Spleen (tissue), 11 donors: Measurements from ENCODE around the gene ADGRB2. TPM values are rescaled to one million over a fixed set of nuclear protein-coding genes. Genes with fewer than 3 reads are reported as not detected.

ENCODE experiments used
- DNase-seq: peaks from one replicate; pipeline ENCODE4 v3.0.0-alpha.2; 2020
- H3K27ac ChIP-seq, 8 donors: fragments of 200-600 bp; sonication (generic) in 7 of 8; 1 replicate in 4 of 8; 2 replicates in 4 of 8; pipeline versions ENCODE4 v1.5.0 to v1.8.0; 2016 to 2021; ENCODE audit warnings: inconsistent platforms in 4 of 8, mild to moderate bottlenecking in 4 of 8, moderate library complexity in 1 of 8
- H3K27me3 ChIP-seq, 7 donors: fragments of 200-600 bp; sonication (generic) in 6 of 7; replicated peaks in 1 of 7; 1 replicate in 4 of 7; 2 replicates in 3 of 7; pipeline versions ENCODE4 v1.5.0 to v1.8.0; 2016 to 2021; ENCODE audit warnings: inconsistent platforms in 3 of 7, mild to moderate bottlenecking in 1 of 7
- H3K36me3 ChIP-seq, 6 donors: fragments of 200-600 bp; sonication (generic) in 5 of 6; 1 replicate in 4 of 6; 2 replicates in 2 of 6; pipeline versions ENCODE4 v1.5.0 to v1.8.0; 2016 to 2021; ENCODE audit warnings: inconsistent platforms in 2 of 6
- H3K4me1 ChIP-seq, 6 donors: fragments of 200-600 bp; sonication (generic) in 5 of 6; 1 replicate in 3 of 6; 2 replicates in 3 of 6; pipeline versions ENCODE4 v1.5.0 to v1.8.0; 2016 to 2021; ENCODE audit warnings: inconsistent platforms in 3 of 6
- H3K4me3 ChIP-seq, 8 donors: fragments of 200-600 bp; sonication (generic) in 7 of 8; 1 replicate in 4 of 8; 2 replicates in 4 of 8; pipeline versions ENCODE4 v1.5.0 to v1.8.0; 2016 to 2021; ENCODE audit warnings: inconsistent platforms in 4 of 8, mild to moderate bottlenecking in 4 of 8, moderate library complexity in 2 of 8
- H3K9me3 ChIP-seq, 8 donors: fragments of 200-600 bp; sonication (generic) in 7 of 8; 1 replicate in 4 of 8; 2 replicates in 4 of 8; pipeline versions ENCODE4 v1.5.0 to v1.8.0; 2016 to 2021; ENCODE audit warnings: inconsistent platforms in 4 of 8
- CTCF ChIP-seq, 11 experiments: fragments of 200-600 bp in 7 of 11; fragments of 450-650 bp in 4 of 11; sonication (generic) in 4 of 11; IDR thresholded peaks in 8 of 11; conservative IDR thresholded peaks in 3 of 11; 1 replicate in 7 of 11; 2 replicates in 4 of 11; pipeline versions ENCODE4 v1.4.0 to v1.8.0; 2016 to 2021; ENCODE audit warnings: antibody characterized with exemption in 11 of 11, inconsistent platforms in 4 of 11, mild to moderate bottlenecking in 1 of 11
- POLR2A ChIP-seq, 3 donors: fragments of 450-650 bp; IDR thresholded peaks; one replicate each; pipeline ENCODE4 v1.5.1; 2017; ENCODE audit warnings: antibody characterized with exemption in 3 of 3, mild to moderate bottlenecking in 1 of 3
- POLR2AphosphoS5 ChIP-seq, 3 donors: sonication (generic); formaldehyde crosslinking; IDR thresholded peaks; one replicate each; pipeline ENCODE4 v1.5.1; 2017; ENCODE audit warnings: antibody characterized with exemption in 3 of 3
- WGBS, 5 donors: extraction: QIAGEN DNeasy Blood & Tissue Kit in 3 of 5; methylation state at CpG; one replicate each; pipeline versions ENCODE4 v1.1.5 to v1.1.7; 2013 to 2018; 5-methylcytosine and 5-hydroxymethylcytosine counted together
- intact Hi-C: fragments of 100-400 bp; cut with DNase I; formaldehyde crosslinking; loops from one replicate; pipeline ENCODE4 v1.15.0; 2023; ENCODE audit warnings: low total_unique reads
- polyA plus RNA-seq, 3 donors: library from polyadenylated mRNA; stranded (reverse); fragments of 200-250 nt; gene quantifications; one replicate each; pipeline ENCODE4 v1.2.1, GENCODE V29; 2013
- total RNA-seq, 7 donors: library from RNA; depleted of rRNA in 3 of 7; stranded (reverse); fragments of >200 nt in 3 of 7; fragmentation: NEBNext Ultra II Directional in 4 of 7; extraction: Animal tissue kit (Norgen Biotek cat#: 25700) in 4 of 7; gene quantifications; one replicate each; pipeline versions ENCODE4 v1.1.0 to v1.2.1, GENCODE V29; 2016 to 2021
- donor health status: healthy with polysubstance abuse.
- donor health status: DM: no; HTN: no; CAD: no; lungs with moderate emphysema.
- donor health status: DM: no; HTN: no; CAD: no.
- donor health status: Bipolar disorder and iron deficiency.
- donor health status: healthy.
- donor health status: DM: no; HTN: no; CAD: no.
- donor health status: DM: yes; HTN: yes; CAD: no.

ADGRB2 gene
- total and polyA plus RNA-seq, 10 donors: 0.52 to 5.1 (median 1.5) TPM

GRCh38 chr1:31803610-31804009, 39.5 kb upstream of the ADGRB2 start:
- Histone ChIP-seq H3K27me3 (no peaks in the 10 kb centered on the region), H3K4me3 (no peak overlapping the region), H3K36me3 (no peaks in the 10 kb centered on the region), H3K9me3 (no peaks in the 10 kb centered on the region), H3K4me1 (peaks cover 3 to 45% (median 20%) of the 10 kb centered on the region in 6 donors), H3K27ac (peak overlapping the region in 5 of 8 donors; percentile 56 to 72 (median 66))
- no peak for DNase-seq
- intact Hi-C loops: no loop called here
- TF ChIP-seq CTCF (IDR thresholded peaks at IDR 0.05 in 8 of 11, conservative IDR thresholded peaks at IDR 0.05 in 3 of 11) (no peak), POLR2AphosphoS5 (IDR thresholded peaks at IDR 0.05) (no peak), POLR2A (IDR thresholded peaks at IDR 0.05) (no peak)
- 78 to 96% (median 88%) methylated on average over 2 of the region's 2 CpGs for WGBS, 5 donors

DNA sequence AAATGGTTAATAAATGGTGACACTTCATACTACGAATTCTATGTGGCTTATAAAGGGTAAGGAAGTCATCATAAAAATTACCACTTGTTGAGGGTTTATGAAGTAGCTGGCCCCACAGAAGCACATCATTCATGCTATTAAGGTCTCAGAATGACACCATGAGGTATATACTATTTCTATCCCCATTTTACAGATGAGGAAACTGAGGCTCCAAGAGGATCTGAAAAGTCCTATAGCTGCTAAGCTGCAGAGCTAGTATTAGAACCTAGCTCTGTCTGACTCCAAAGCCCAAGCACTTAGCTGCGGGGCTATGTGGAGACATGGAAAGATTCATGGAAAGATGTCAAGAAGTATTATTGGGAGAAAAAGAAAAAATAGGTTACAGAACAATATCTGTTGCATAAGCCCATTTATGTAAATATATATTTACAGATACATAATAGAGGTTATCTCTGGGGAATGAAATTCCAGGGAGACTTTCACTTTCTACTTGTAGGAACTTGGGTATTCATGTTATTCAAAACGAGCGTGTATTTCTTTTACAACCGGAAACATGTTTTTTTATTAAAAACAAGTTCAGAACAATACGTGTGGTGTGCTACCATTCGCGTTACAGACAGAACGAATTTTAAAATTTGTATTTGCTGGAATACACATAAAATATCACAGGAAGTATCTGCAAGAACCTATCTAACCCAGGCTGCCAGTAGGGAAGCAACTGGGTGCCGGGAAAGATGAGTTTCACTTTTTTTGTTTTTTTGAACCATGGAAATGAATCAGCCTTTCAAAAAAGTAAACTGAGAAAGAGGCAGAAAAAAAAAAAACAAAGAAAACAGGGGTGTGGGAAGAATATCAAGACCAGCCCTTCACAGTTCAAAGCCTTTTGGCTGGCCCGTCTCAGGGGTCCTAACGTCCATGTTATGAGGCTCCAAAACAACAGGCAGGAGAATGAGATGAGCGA, 38.3 kb upstream of the ADGRB2 start:
- TF ChIP-seq POLR2A (IDR thresholded peaks at IDR 0.05) (no peak), CTCF (IDR thresholded peaks at IDR 0.05 in 8 of 11, conservative IDR thresholded peaks at IDR 0.05 in 3 of 11) (no peak), POLR2AphosphoS5 (IDR thresholded peaks at IDR 0.05) (no peak)
- DNase-seq: peak; percentile 18
- peaks cover 3 to 52% (median 23%) of the 10 kb centered on the region in 6 donors for H3K4me1 ChIP-seq
- peak overlapping the region in 5 of 8 donors; percentile 2 to 48 (median 19) for H3K4me3 ChIP-seq
- peak overlapping the region in 7 of 8 donors; percentile 56 to 72 (median 66) for H3K27ac ChIP-seq
- no peaks in the 10 kb centered on the region for H3K9me3 ChIP-seq
- H3K27me3 ChIP-seq: peaks cover 0 to 11% (median 0%) of the 10 kb centered on the region in 7 donors
- WGBS, 5 donors: 35 to 56% (median 49%) methylated on average over 13 of the region's 13 CpGs
- intact Hi-C loops: no loop called here
- no peaks in the 10 kb centered on the region for H3K36me3 ChIP-seq

DNA sequence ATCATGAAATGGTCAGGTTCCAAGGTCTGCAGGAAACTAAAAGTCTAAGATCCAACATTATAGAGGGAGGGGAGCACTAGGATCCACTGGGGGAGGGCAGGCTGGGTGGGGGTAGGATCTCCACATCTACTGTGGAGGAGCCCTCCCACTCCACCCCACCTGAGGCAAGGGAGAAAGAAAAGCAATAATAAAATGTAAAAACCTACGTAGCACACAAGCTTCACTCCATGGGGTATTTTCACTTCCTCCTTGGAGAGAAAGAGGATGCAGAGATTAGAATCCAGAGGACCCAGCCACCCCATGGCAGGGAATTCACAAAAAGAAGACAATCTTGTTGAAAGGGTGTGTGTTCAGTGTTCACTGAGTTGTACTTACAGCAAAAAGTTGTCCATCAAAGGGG, 37.3 kb upstream of the ADGRB2 start:
- intact Hi-C loops: no loop called here
- Histone ChIP-seq H3K27ac (no peak overlapping the region), H3K36me3 (no peaks in the 10 kb centered on the region), H3K4me1 (peaks cover 3 to 52% (median 23%) of the 10 kb centered on the region in 6 donors), H3K9me3 (no peaks in the 10 kb centered on the region), H3K27me3 (peaks cover 0 to 12% (median 0%) of the 10 kb centered on the region in 7 donors), H3K4me3 (no peak overlapping the region)
- DNase-seq: no peak
- WGBS, 5 donors: 19 to 55% (median 38%) methylated on average over 1 of the region's 1 CpG
- TF ChIP-seq POLR2A (IDR thresholded peaks at IDR 0.05): no peak
- TF ChIP-seq CTCF (IDR thresholded peaks at IDR 0.05 in 8 of 11, conservative IDR thresholded peaks at IDR 0.05 in 3 of 11): no peak
- TF ChIP-seq POLR2AphosphoS5 (IDR thresholded peaks at IDR 0.05): no peak

GRCh38 chr1:31800674-31800967, 36.5 kb upstream of the ADGRB2 start:
- 82 to 91% (median 87%) methylated on average over 4 of the region's 4 CpGs for WGBS, 5 donors

More at GRCh38 chr1:31800674-31800967, 36.5 kb upstream of the ADGRB2 start:
- peaks cover 3 to 52% (median 25%) of the 10 kb centered on the region in 6 donors for H3K4me1 ChIP-seq
- no peak overlapping the region for H3K27ac ChIP-seq
- H3K9me3 ChIP-seq: no peaks in the 10 kb centered on the region
- no peak overlapping the region for H3K4me3 ChIP-seq
- peaks cover 0 to 12% (median 0%) of the 10 kb centered on the region in 7 donors for H3K27me3 ChIP-seq
- H3K36me3 ChIP-seq: no peaks in the 10 kb centered on the region
- TF ChIP-seq POLR2A (IDR thresholded peaks at IDR 0.05) (no peak), CTCF (IDR thresholded peaks at IDR 0.05 in 8 of 11, conservative IDR thresholded peaks at IDR 0.05 in 3 of 11) (no peak), POLR2AphosphoS5 (IDR thresholded peaks at IDR 0.05) (no peak)
- no peak for DNase-seq
- intact Hi-C loops: no loop called here
